ENCODE data around the gene TVP23A.

DNA sequence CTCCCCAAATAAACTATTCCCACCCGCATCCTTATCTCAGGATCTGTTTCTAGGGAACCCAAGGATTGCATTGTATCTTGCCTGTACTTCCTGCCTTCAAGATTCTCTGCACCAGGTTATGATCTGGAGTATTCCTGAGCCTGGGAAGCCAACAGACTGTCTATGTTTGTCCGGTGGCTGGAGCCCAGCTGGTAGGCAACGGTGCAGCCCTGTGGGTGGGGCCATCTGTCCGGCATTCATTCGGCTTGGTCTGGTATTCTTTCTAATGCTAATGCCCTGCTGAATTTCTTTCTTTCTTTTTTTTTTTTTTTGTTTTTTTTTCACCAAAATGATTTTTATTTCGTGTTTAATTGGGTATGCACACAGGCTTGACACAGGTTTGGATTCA lies 20.7 kb upstream of the TVP23A start:
- TF ChIP-seq, protein P1, sequence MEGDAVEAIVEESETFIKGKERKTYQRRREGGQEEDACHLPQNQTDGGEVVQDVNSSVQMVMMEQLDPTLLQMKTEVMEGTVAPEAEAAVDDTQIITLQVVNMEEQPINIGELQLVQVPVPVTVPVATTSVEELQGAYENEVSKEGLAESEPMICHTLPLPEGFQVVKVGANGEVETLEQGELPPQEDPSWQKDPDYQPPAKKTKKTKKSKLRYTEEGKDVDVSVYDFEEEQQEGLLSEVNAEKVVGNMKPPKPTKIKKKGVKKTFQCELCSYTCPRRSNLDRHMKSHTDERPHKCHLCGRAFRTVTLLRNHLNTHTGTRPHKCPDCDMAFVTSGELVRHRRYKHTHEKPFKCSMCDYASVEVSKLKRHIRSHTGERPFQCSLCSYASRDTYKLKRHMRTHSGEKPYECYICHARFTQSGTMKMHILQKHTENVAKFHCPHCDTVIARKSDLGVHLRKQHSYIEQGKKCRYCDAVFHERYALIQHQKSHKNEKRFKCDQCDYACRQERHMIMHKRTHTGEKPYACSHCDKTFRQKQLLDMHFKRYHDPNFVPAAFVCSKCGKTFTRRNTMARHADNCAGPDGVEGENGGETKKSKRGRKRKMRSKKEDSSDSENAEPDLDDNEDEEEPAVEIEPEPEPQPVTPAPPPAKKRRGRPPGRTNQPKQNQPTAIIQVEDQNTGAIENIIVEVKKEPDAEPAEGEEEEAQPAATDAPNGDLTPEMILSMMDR (IDR thresholded peaks at IDR 0.05; ENCODE audit: low read depth, low read length), result no peak
- TF ChIP-seq POLR2A (IDR thresholded peaks at IDR 0.05; ENCODE audit: extremely low read depth, insufficient read length) (no peak), MYC (IDR thresholded peaks at IDR 0.05; ENCODE audit: low read depth, low read length) (no peak)

All from NB4 (cell line).